ENCODE results near the gene SMYD4.

Gene SMYD4

GRCh38 chr17:1789936-1790335 is 39.8 kb downstream of the SMYD4 start:
- H3K4me3 ChIP-seq (replicated peaks; ENCODE audit: insufficient read depth, low read length) = no peak overlapping the region
- no peak for DNase-seq (ENCODE audit: low read depth in 1 of 2, low spot score in 1 of 2)
- H3K27ac ChIP-seq (replicated peaks) = no peak overlapping the region
- no peaks in the 10 kb centered on the region for H3K27me3 ChIP-seq (ENCODE audit: insufficient read depth, poor library complexity, severe bottlenecking)
- no peak for TF ChIP-seq GABPA (IDR thresholded peaks at IDR 0.05; ENCODE audit: low read depth)
- no peak for TF ChIP-seq CTCF (IDR thresholded peaks at IDR 0.05; ENCODE audit: insufficient read depth, low read length)
- TF ChIP-seq SPI1 (IDR thresholded peaks at IDR 0.05; ENCODE audit: borderline replicate concordance, low read depth) = no peak
- no peak for TF ChIP-seq REST (IDR thresholded peaks at IDR 0.05; ENCODE audit: insufficient replicate concordance, low read depth)

- no peak for DNase-seq (ENCODE audit: low read depth in 1 of 2, low spot score in 1 of 2)
- Histone ChIP-seq H3K27me3 (ENCODE audit: insufficient read depth, poor library complexity, severe bottlenecking) (no peaks in the 10 kb centered on the region), H3K27ac (replicated peaks) (no peak overlapping the region), H3K4me3 (replicated peaks; ENCODE audit: insufficient read depth, low read length) (no peak overlapping the region)
- TF ChIP-seq GABPA (IDR thresholded peaks at IDR 0.05; ENCODE audit: low read depth) (no peak), REST (IDR thresholded peaks at IDR 0.05; ENCODE audit: insufficient replicate concordance, low read depth) (no peak), CTCF (IDR thresholded peaks at IDR 0.05; ENCODE audit: insufficient read depth, low read length) (no peak), SPI1 (IDR thresholded peaks at IDR 0.05; ENCODE audit: borderline replicate concordance, low read depth) (no peak), POLR2AphosphoS5 (IDR thresholded peaks at IDR 0.05; ENCODE audit: low read depth) (no peak)
These were observed 42.3 kb downstream of the SMYD4 start for GRCh38 chr17:1787301-1787902.

- no peak for DNase-seq (ENCODE audit: low read depth in 1 of 2, low spot score in 1 of 2)
- no peaks in the 10 kb centered on the region for H3K27me3 ChIP-seq (ENCODE audit: insufficient read depth, poor library complexity, severe bottlenecking)
- H3K27ac ChIP-seq (replicated peaks) = no peak overlapping the region
- no peak for TF ChIP-seq REST (IDR thresholded peaks at IDR 0.05; ENCODE audit: insufficient replicate concordance, low read depth)
- no peak for TF ChIP-seq POLR2AphosphoS5 (IDR thresholded peaks at IDR 0.05; ENCODE audit: low read depth)
- no peak for TF ChIP-seq CTCF (IDR thresholded peaks at IDR 0.05; ENCODE audit: insufficient read depth, low read length)
- TF ChIP-seq GABPA (IDR thresholded peaks at IDR 0.05; ENCODE audit: low read depth) = no peak
- TF ChIP-seq SPI1 (IDR thresholded peaks at IDR 0.05; ENCODE audit: borderline replicate concordance, low read depth) = no peak
- H3K4me3 ChIP-seq (replicated peaks; ENCODE audit: insufficient read depth, low read length) = no peak overlapping the region
These were observed 43.0 kb downstream of the SMYD4 start for GRCh38 chr17:1786708-1787107.
